ENCODE results near the gene DNAH3.

DNAH3 gene

DNA sequence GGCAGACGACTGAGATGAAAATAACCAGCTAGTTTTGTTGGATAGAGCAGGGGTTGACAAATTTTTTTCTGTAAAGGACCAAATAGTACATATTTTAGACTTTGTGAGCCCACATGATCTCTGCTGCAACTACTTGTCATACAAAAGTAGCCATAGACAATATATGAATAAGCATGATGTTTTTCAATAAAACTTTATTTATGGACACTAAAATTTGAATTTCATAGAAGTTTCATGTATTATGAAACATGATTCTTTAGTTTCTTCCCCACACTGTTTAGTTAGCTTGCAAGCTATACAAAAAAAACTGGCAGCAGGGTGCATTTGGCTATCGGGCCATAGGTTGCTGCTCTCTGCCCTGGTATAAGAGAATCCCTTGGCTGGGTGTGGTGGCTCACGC, 193.5 kb downstream of the DNAH3 start:
- Histone ChIP-seq H3K9me3 (ENCODE audit: insufficient read depth, low read length) (no peaks in the 10 kb centered on the region), H3K9ac (ENCODE audit: insufficient read length, low read depth) (no peak overlapping the region), H3K4me3 (ENCODE audit: insufficient read length, low read depth) (no peak overlapping the region), H3K36me3 (ENCODE audit: insufficient read depth, insufficient read length, low read length) (no peaks in the 10 kb centered on the region), H3K27me3 (ENCODE audit: insufficient read depth, insufficient read length) (no peaks in the 10 kb centered on the region), H3K4me1 (ENCODE audit: insufficient read depth, insufficient read length) (no peaks in the 10 kb centered on the region)
- no peak for TF ChIP-seq SUZ12 (IDR thresholded peaks at IDR 0.05; ENCODE audit: extremely low read depth, insufficient read depth, insufficient read length)
- no peak for TF ChIP-seq YY1 (IDR thresholded peaks at IDR 0.05; ENCODE audit: insufficient read depth, insufficient read length)
- TF ChIP-seq ZNF274 (IDR thresholded peaks at IDR 0.05; ENCODE audit: low read depth, low read length): no peak
- DNase-seq (ENCODE audit: low read depth, low spot score): no peak

DNA sequence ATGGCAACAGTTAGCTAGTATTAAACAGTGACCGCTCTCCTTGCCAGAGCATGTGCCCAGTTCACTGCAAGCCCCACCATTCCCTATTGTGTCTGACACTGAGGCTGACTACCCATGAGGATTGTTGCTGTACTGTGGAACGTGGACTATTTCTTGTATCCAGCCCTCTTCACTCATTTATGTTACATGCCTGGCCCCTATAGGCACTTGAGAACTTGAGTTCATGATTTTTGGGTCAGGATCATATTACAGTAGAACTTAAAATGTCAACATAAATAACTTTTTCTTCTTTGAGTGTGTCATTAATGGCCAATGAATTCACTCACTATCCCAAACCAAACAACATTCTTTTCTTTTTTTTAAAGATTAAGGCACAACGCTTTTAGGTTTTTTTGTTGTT, 194.3 kb downstream of the DNAH3 start:
- no peak for DNase-seq (ENCODE audit: low read depth, low spot score)
- H3K9me3 ChIP-seq (ENCODE audit: insufficient read depth, low read length): no peaks in the 10 kb centered on the region
- no peaks in the 10 kb centered on the region for H3K4me1 ChIP-seq (ENCODE audit: insufficient read depth, insufficient read length)
- no peaks in the 10 kb centered on the region for H3K27me3 ChIP-seq (ENCODE audit: insufficient read depth, insufficient read length)
- H3K9ac ChIP-seq (ENCODE audit: insufficient read length, low read depth): no peak overlapping the region
- no peak overlapping the region for H3K4me3 ChIP-seq (ENCODE audit: insufficient read length, low read depth)
- TF ChIP-seq ZNF274 (IDR thresholded peaks at IDR 0.05; ENCODE audit: low read depth, low read length): no peak
- no peak for TF ChIP-seq YY1 (IDR thresholded peaks at IDR 0.05; ENCODE audit: insufficient read depth, insufficient read length)
- no peak for TF ChIP-seq SUZ12 (IDR thresholded peaks at IDR 0.05; ENCODE audit: extremely low read depth, insufficient read depth, insufficient read length)
- no peaks in the 10 kb centered on the region for H3K36me3 ChIP-seq (ENCODE audit: insufficient read depth, insufficient read length, low read length)

DNA sequence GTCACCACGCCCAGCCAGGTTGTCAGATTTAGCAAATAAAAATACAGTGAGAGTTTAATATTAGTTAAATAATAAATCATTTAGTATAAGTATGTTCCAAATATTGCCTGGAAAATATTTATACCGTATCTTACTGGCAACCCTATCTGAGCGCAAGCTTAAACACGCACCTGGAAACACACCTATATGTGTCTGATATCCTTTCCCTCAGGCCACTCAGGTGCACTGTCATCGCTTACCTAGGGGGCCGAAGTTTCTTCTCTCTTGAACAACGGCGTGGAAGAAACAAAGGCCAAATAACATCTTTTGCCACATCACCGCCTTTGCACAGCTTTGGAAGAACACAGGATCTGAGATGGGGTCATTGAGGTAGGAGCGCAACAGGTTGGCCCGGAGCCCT, 196.1 kb downstream of the DNAH3 start:
- H3K27me3 ChIP-seq (ENCODE audit: insufficient read depth, insufficient read length): no peaks in the 10 kb centered on the region
- H3K9ac ChIP-seq (ENCODE audit: insufficient read length, low read depth): no peak overlapping the region
- no peak for DNase-seq (ENCODE audit: low read depth, low spot score)
- no peak overlapping the region for H3K4me3 ChIP-seq (ENCODE audit: insufficient read length, low read depth)
- no peaks in the 10 kb centered on the region for H3K9me3 ChIP-seq (ENCODE audit: insufficient read depth, low read length)
- H3K36me3 ChIP-seq (ENCODE audit: insufficient read depth, insufficient read length, low read length): no peaks in the 10 kb centered on the region
- TF ChIP-seq YY1 (IDR thresholded peaks at IDR 0.05; ENCODE audit: insufficient read depth, insufficient read length): no peak
- no peak for TF ChIP-seq SUZ12 (IDR thresholded peaks at IDR 0.05; ENCODE audit: extremely low read depth, insufficient read depth, insufficient read length)
- TF ChIP-seq ZNF274 (IDR thresholded peaks at IDR 0.05; ENCODE audit: low read depth, low read length): no peak
- H3K4me1 ChIP-seq (ENCODE audit: insufficient read depth, insufficient read length): no peaks in the 10 kb centered on the region

DNA sequence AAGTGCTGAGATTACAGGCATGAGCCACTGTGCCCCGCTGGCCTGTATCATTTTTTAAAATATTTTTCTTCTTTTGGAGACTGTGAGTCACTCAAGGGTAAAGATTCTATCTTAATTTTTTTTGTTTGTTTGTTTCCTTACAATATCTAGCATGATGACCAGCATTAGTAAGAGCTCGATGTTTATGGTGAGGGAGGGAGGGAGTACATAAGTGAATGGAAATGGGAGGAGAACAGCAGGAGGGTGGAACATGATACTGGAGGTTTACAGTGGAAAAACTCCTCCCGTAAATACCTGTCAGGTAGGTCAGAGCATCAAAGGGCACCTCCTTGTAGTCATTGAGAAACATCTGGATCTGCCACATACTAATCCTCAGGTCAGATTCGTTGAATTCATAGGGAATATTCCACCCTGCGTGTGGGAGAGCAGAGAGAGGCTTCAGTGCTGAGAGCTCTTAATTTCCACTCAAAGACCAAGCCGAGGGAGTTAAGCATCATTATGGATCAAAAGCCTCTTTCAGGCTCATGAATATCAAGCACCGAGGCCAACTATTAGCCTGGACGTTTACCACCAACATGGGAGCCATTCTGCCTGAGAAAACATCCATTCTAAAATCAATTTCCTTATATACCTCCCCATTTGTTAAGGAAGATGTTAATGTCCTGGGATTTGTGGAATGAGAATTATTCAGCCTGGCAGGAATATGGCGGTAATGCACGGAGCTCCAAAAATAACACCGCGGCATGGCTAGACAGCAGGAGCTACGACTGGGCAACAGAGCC, 198.3 kb downstream of the DNAH3 start:
- H3K36me3 ChIP-seq (ENCODE audit: insufficient read depth, insufficient read length, low read length): no peaks in the 10 kb centered on the region

DNA sequence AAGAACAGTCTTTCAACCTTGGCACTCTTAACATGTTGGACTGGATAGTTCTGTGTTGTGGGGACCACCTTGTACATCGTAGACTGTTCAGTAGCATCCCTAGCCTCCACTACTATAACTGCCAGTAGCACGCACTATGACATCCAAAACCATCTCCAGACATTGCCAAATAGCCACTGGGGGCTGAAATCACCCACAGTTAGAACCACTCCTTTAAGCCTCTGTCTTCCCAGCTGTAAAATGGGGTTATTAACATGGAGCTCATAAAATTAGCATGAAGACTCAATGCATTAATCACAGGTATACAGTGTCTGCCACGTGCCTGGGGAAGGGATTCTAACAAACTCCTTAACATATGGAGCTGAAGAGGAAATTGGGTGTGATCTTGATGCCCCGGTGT, 200.4 kb downstream of the DNAH3 start:
- Histone ChIP-seq H3K9ac (ENCODE audit: insufficient read length, low read depth) (no peak overlapping the region), H3K4me3 (ENCODE audit: insufficient read length, low read depth) (no peak overlapping the region), H3K36me3 (ENCODE audit: insufficient read depth, insufficient read length, low read length) (no peaks in the 10 kb centered on the region), H3K9me3 (ENCODE audit: insufficient read depth, low read length) (no peaks in the 10 kb centered on the region), H3K4me1 (ENCODE audit: insufficient read depth, insufficient read length) (no peaks in the 10 kb centered on the region), H3K27me3 (ENCODE audit: insufficient read depth, insufficient read length) (no peaks in the 10 kb centered on the region)
- no peak for DNase-seq (ENCODE audit: low read depth, low spot score)
- no peak for TF ChIP-seq ZNF274 (IDR thresholded peaks at IDR 0.05; ENCODE audit: low read depth, low read length)
- no peak for TF ChIP-seq SUZ12 (IDR thresholded peaks at IDR 0.05; ENCODE audit: extremely low read depth, insufficient read depth, insufficient read length)
- no peak for TF ChIP-seq YY1 (IDR thresholded peaks at IDR 0.05; ENCODE audit: insufficient read depth, insufficient read length)

More for the DNA sequence above, 198.3 kb downstream of the DNAH3 start:
- Histone ChIP-seq H3K27me3 (ENCODE audit: insufficient read depth, insufficient read length) (no peaks in the 10 kb centered on the region), H3K4me1 (ENCODE audit: insufficient read depth, insufficient read length) (no peaks in the 10 kb centered on the region), H3K9me3 (ENCODE audit: insufficient read depth, low read length) (no peaks in the 10 kb centered on the region), H3K9ac (ENCODE audit: insufficient read length, low read depth) (no peak overlapping the region), H3K4me3 (ENCODE audit: insufficient read length, low read depth) (no peak overlapping the region)
- no peak for TF ChIP-seq YY1 (IDR thresholded peaks at IDR 0.05; ENCODE audit: insufficient read depth, insufficient read length)
- no peak for TF ChIP-seq SUZ12 (IDR thresholded peaks at IDR 0.05; ENCODE audit: extremely low read depth, insufficient read depth, insufficient read length)
- TF ChIP-seq ZNF274 (IDR thresholded peaks at IDR 0.05; ENCODE audit: low read depth, low read length): no peak
- DNase-seq (ENCODE audit: low read depth, low spot score): no peak

DNA sequence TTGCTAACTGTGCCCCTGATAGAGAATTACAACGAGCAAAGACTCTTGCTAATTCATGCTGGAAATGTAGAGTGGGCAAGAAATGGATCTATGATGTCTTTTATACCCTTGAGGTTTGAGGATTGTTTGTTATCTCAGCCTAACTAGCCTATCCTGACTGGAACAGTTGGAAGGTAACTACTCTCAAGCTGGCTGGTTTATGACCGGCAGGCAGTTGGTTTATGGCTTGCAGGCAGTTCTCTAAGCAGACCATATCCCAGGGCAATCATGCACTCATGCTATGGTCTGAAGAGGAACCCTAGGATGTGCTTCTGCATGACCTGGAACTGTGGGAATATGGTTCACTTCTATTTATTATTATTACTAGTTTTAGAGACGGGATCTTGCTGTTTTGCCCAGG, 201.0 kb downstream of the DNAH3 start:
- Histone ChIP-seq H3K27me3 (ENCODE audit: insufficient read depth, insufficient read length) (no peaks in the 10 kb centered on the region), H3K9me3 (ENCODE audit: insufficient read depth, low read length) (no peaks in the 10 kb centered on the region)
- DNase-seq (ENCODE audit: low read depth, low spot score): no peak

DNA sequence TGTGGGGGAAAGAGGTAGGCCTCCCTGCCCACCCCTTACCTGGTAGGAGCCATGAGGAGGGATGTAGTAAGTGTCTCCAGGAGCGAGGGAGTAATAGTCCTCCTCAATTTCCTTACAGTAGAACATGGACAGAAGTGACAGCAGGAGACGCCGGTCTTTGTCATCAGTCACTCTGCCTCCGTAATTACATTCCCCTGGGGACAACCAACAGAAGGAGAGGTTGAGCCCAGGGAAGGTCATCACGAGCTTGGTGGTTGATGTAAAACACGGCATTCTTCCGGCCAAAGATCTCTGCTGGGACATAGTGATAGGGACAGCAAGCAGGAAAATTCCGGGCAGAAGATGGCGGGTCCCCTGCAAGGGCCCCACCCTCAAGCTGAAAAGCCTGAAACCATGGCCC, 202.2 kb downstream of the DNAH3 start:
- H3K9me3 ChIP-seq (ENCODE audit: insufficient read depth, low read length): no peaks in the 10 kb centered on the region
- DNase-seq (ENCODE audit: low read depth, low spot score): no peak

More for the DNA sequence above, 201.0 kb downstream of the DNAH3 start:
- no peak for TF ChIP-seq ZNF274 (IDR thresholded peaks at IDR 0.05; ENCODE audit: low read depth, low read length)
- TF ChIP-seq SUZ12 (IDR thresholded peaks at IDR 0.05; ENCODE audit: extremely low read depth, insufficient read depth, insufficient read length): no peak
- TF ChIP-seq YY1 (IDR thresholded peaks at IDR 0.05; ENCODE audit: insufficient read depth, insufficient read length): no peak
- Histone ChIP-seq H3K4me3 (ENCODE audit: insufficient read length, low read depth) (no peak overlapping the region), H3K4me1 (ENCODE audit: insufficient read depth, insufficient read length) (no peaks in the 10 kb centered on the region), H3K36me3 (ENCODE audit: insufficient read depth, insufficient read length, low read length) (no peaks in the 10 kb centered on the region), H3K9ac (ENCODE audit: insufficient read length, low read depth) (no peak overlapping the region)

More for the DNA sequence above, 202.2 kb downstream of the DNAH3 start:
- no peaks in the 10 kb centered on the region for H3K27me3 ChIP-seq (ENCODE audit: insufficient read depth, insufficient read length)
- no peak overlapping the region for H3K4me3 ChIP-seq (ENCODE audit: insufficient read length, low read depth)
- TF ChIP-seq ZNF274 (IDR thresholded peaks at IDR 0.05; ENCODE audit: low read depth, low read length) (no peak), SUZ12 (IDR thresholded peaks at IDR 0.05; ENCODE audit: extremely low read depth, insufficient read depth, insufficient read length) (no peak), YY1 (IDR thresholded peaks at IDR 0.05; ENCODE audit: insufficient read depth, insufficient read length) (no peak)
- H3K9ac ChIP-seq (ENCODE audit: insufficient read length, low read depth): no peak overlapping the region
- no peaks in the 10 kb centered on the region for H3K4me1 ChIP-seq (ENCODE audit: insufficient read depth, insufficient read length)
- no peaks in the 10 kb centered on the region for H3K36me3 ChIP-seq (ENCODE audit: insufficient read depth, insufficient read length, low read length)

Measured in NT2/D1 (cell line).